Upper lobe of right lung (tissue), 1 donor: ENCODE measurements around the gene CWC22. TPM values are rescaled to one million over a fixed set of nuclear protein-coding genes. Genes with fewer than 3 reads are reported as not detected.

Experiments used
- ATAC-seq: fragments of 200-7000 bp; cut with Tn5 transposase; one replicate; pipeline ENCODE4 v1.9.1; 2020; ENCODE audit warnings: mild to moderate bottlenecking, moderate library complexity
- DNase-seq: peaks from one replicate; pipeline ENCODE4 v3.0.0-alpha.2; 2020
- H3K27ac ChIP-seq: fragments of 200-600 bp; one replicate; pipeline ENCODE4 v1.8.0; 2022
- H3K27me3 ChIP-seq: fragments of 200-600 bp; one replicate; pipeline ENCODE4 v1.8.0; 2022; ENCODE audit warnings: mild to moderate bottlenecking
- H3K36me3 ChIP-seq: fragments of 200-600 bp; one replicate; pipeline ENCODE4 v1.8.0; 2022
- H3K4me1 ChIP-seq: fragments of 200-600 bp; one replicate; pipeline ENCODE4 v1.8.0; 2022
- H3K4me3 ChIP-seq: fragments of 200-600 bp; one replicate; pipeline ENCODE4 v1.8.0; 2022; ENCODE audit warnings: mild to moderate bottlenecking
- H3K9me3 ChIP-seq: fragments of 200-600 bp; one replicate; pipeline ENCODE4 v1.8.0; 2022
- CTCF ChIP-seq: fragments of 200-600 bp; IDR thresholded peaks from one replicate; pipeline ENCODE4 v1.8.0; 2022; ENCODE audit warnings: antibody characterized with exemption
- intact Hi-C: fragments of 100-400 bp; cut with DNase I; formaldehyde crosslinking; loops from one replicate; pipeline ENCODE4 v1.11.0; 2022
- total RNA-seq: library from RNA; stranded (reverse); fragmentation: NEBNext Ultra II Directional; extraction: Animal tissue kit (Norgen Biotek cat#: 25700); gene quantifications from one replicate; pipeline ENCODE4 v1.2.1, GENCODE V29; 2021
- donor health status: DM: no; HTN: yes; CAD: no; lungs with severe emphysema.

Gene CWC22
- total RNA-seq, 1 donor from 2014 or later: 19.8 TPM

- Histone ChIP-seq H3K4me1 (no peaks in the 10 kb centered on the region), H3K4me3 (no peak overlapping the region), H3K27me3 (no peaks in the 10 kb centered on the region), H3K27ac (no peak overlapping the region), H3K36me3 (peaks cover 74% of the 10 kb centered on the region), H3K9me3 (no peaks in the 10 kb centered on the region)
- no peak for DNase-seq
- intact Hi-C loops: no loop called here
- ATAC-seq: no peak
- no peak for TF ChIP-seq CTCF
Measured at GRCh38 chr2:179953359-179953758, 53.7 kb downstream of the CWC22 start.

GRCh38 chr2:179952658-179953057, 54.4 kb downstream of the CWC22 start:
- DNase-seq (no peak), ATAC-seq (no peak)
- Histone ChIP-seq H3K4me1 (no peaks in the 10 kb centered on the region), H3K27me3 (no peaks in the 10 kb centered on the region), H3K9me3 (no peaks in the 10 kb centered on the region), H3K4me3 (no peak overlapping the region), H3K27ac (no peak overlapping the region), H3K36me3 (peaks cover 77% of the 10 kb centered on the region)
- intact Hi-C loops: no loop called here
- no peak for TF ChIP-seq CTCF

GRCh38 chr2:179951680-179952079, 55.4 kb downstream of the CWC22 start:
- Histone ChIP-seq H3K9me3 (no peaks in the 10 kb centered on the region), H3K4me1 (no peaks in the 10 kb centered on the region), H3K36me3 (peaks cover 72% of the 10 kb centered on the region), H3K4me3 (no peak overlapping the region), H3K27me3 (no peaks in the 10 kb centered on the region), H3K27ac (no peak overlapping the region)
- no peak for DNase-seq
- no peak for TF ChIP-seq CTCF
- ATAC-seq: no peak
- intact Hi-C loops: no loop called here

GRCh38 chr2:179950391-179950790, 56.7 kb downstream of the CWC22 start:
- H3K4me3 ChIP-seq: no peak overlapping the region
- DNase-seq (no peak), ATAC-seq (no peak)
- intact Hi-C loops: no loop called here
- peaks cover 75% of the 10 kb centered on the region for H3K36me3 ChIP-seq
- H3K9me3 ChIP-seq: no peaks in the 10 kb centered on the region
- no peak overlapping the region for H3K27ac ChIP-seq
- H3K27me3 ChIP-seq: no peaks in the 10 kb centered on the region
- H3K4me1 ChIP-seq: no peaks in the 10 kb centered on the region
- TF ChIP-seq CTCF: no peak

GRCh38 chr2:179949438-179949837, 57.7 kb downstream of the CWC22 start:
- DNase-seq (no peak), ATAC-seq (no peak)
- H3K9me3 ChIP-seq: no peaks in the 10 kb centered on the region
- no peaks in the 10 kb centered on the region for H3K27me3 ChIP-seq
- intact Hi-C loops: no loop called here
- H3K4me3 ChIP-seq: no peak overlapping the region
- H3K27ac ChIP-seq: no peak overlapping the region
- H3K36me3 ChIP-seq: peaks cover 80% of the 10 kb centered on the region
- TF ChIP-seq CTCF: no peak
- no peaks in the 10 kb centered on the region for H3K4me1 ChIP-seq

GRCh38 chr2:179948058-179948457, 59.0 kb downstream of the CWC22 start:
- no peak for ATAC-seq
- Histone ChIP-seq H3K4me1 (no peaks in the 10 kb centered on the region), H3K9me3 (no peaks in the 10 kb centered on the region), H3K36me3 (peaks cover 79% of the 10 kb centered on the region), H3K4me3 (no peak overlapping the region), H3K27ac (no peak overlapping the region), H3K27me3 (no peaks in the 10 kb centered on the region)
- no peak for TF ChIP-seq CTCF
- no peak for DNase-seq
- intact Hi-C loops: no loop called here
